ENCODE results near the gene GET4. TPM values are rescaled to one million over a fixed set of nuclear protein-coding genes. Genes with fewer than 3 reads are reported as not detected.

The GET4 gene
- total RNA-seq, 1 experiment from 2014 or later: 130 TPM

DNA sequence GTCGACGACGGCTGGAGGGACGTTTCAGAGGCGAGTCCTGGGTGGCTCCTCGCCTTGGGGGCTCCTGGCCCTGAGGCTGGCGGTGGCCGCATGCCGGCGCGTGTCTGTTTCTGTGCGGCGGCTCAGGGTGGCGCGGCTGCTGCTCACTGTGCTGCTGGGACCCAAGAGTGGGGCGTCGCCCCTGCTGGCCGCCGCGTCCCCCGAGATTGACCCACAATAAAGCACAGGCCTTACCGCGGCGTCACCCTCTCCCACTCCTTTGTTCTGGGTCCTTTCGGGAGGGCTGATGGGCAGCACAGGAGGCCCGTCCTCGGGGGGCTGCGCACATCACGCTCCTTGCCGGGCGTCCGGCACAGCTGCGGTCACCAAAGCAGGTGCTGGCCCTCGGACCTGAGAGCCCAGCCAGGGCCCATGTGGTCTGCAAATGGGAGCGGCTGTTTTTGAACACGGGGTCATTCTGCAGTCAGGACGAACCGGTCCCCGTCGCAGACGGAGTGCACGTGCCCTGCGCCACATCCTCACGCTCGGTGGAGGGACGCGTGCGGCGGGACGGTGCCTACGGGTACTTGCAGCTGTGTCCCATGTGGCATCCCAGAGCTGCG is 19.2 kb downstream of the GET4 start:
- peaks cover 100% of the 10 kb centered on the region for H3K36me3 Mint-ChIP-seq (ENCODE audit: insufficient read depth, unreplicated experiment)
- ChIA-PET POLR2A (no interaction called here), CTCF (no interaction called here)
- H3K27me3 Mint-ChIP-seq (ENCODE audit: insufficient read depth, unreplicated experiment): no peaks in the 10 kb centered on the region
- no peaks in the 10 kb centered on the region for H3K4me1 ChIP-seq
- H3K4me3 Mint-ChIP-seq (ENCODE audit: unreplicated experiment): no peak overlapping the region
- no TSS peak for BruUV-seq (replicated peaks)
- peaks cover 7% of the 10 kb centered on the region for H3K9me3 Mint-ChIP-seq (ENCODE audit: unreplicated experiment)
- H3K9me3 ChIP-seq: no peaks in the 10 kb centered on the region
- intact Hi-C loops (cut with micrococcal nuclease; ENCODE audit: unreplicated experiment): no loop called here
- TF ChIP-seq, protein P1, sequence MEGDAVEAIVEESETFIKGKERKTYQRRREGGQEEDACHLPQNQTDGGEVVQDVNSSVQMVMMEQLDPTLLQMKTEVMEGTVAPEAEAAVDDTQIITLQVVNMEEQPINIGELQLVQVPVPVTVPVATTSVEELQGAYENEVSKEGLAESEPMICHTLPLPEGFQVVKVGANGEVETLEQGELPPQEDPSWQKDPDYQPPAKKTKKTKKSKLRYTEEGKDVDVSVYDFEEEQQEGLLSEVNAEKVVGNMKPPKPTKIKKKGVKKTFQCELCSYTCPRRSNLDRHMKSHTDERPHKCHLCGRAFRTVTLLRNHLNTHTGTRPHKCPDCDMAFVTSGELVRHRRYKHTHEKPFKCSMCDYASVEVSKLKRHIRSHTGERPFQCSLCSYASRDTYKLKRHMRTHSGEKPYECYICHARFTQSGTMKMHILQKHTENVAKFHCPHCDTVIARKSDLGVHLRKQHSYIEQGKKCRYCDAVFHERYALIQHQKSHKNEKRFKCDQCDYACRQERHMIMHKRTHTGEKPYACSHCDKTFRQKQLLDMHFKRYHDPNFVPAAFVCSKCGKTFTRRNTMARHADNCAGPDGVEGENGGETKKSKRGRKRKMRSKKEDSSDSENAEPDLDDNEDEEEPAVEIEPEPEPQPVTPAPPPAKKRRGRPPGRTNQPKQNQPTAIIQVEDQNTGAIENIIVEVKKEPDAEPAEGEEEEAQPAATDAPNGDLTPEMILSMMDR (IDR thresholded peaks at IDR 0.05; ENCODE audit: insufficient read depth in 1 of 2, low read depth in 1 of 2, low read length in 1 of 2, severe bottlenecking in 1 of 2, unreplicated experiment in 1 of 2): no peak
- H3K27ac Mint-ChIP-seq (ENCODE audit: unreplicated experiment): peak overlapping the region; percentile 55
- no peaks in the 10 kb centered on the region for H3K4me1 Mint-ChIP-seq (ENCODE audit: low read depth, unreplicated experiment)
- H3K4me3 ChIP-seq (ENCODE audit: low read depth, low read length): no peak overlapping the region
- H3K36me3 ChIP-seq (ENCODE audit: control insufficient read depth, insufficient read depth, low read length): peaks cover 7% of the 10 kb centered on the region
- no peak for DNase-seq
- no peaks in the 10 kb centered on the region for H3K27me3 ChIP-seq (replicated peaks; ENCODE audit: control insufficient read depth, insufficient read depth, low read length)

DNA sequence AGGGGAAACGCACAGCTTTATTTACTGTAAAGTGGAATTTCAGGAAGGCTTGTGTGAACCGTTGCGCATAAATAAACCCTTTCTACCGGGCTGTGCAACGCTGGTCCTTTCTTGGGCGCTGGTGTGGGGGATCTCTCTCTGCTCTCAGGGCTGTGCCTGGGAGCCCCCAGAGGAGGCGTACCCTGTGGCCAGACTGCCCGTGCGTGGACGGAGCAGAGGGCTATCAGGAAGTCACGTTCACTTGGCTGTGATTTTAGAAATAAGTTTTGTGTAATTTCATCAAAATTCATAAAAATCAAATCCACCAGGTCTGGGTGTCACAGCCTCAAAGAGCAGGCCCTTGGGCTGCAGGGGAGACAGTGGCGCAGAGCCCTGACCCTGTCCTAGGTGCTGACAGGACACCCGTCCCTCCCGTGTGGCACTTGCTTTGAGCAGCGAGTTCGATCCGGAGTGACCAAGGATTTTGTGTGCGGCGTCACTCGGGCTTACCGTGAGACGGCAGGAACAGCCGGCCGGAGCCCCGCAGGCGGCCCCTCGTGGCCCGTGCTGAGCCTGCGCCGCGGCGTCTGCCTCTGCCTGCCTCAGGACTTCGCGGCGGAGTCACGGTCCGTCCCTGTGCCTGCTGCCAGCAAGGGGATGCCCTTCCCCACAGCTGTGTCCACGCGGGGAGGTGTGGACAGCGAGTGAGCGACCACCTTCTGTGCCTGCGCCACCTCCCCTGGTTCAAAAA is 20.2 kb downstream of the GET4 start:
- Mint-ChIP-seq H3K36me3 (ENCODE audit: insufficient read depth, unreplicated experiment) (peaks cover 100% of the 10 kb centered on the region), H3K27ac (ENCODE audit: unreplicated experiment) (peak overlapping the region; percentile 50), H3K4me1 (ENCODE audit: low read depth, unreplicated experiment) (no peaks in the 10 kb centered on the region), H3K9me3 (ENCODE audit: unreplicated experiment) (peaks cover 7% of the 10 kb centered on the region), H3K27me3 (ENCODE audit: insufficient read depth, unreplicated experiment) (no peaks in the 10 kb centered on the region), H3K4me3 (ENCODE audit: unreplicated experiment) (no peak overlapping the region)
- peaks cover 6% of the 10 kb centered on the region for H3K36me3 ChIP-seq (ENCODE audit: control insufficient read depth, insufficient read depth, low read length)
- H3K4me1 ChIP-seq: no peaks in the 10 kb centered on the region
- DNase-seq: no peak
- BruUV-seq (replicated peaks): no TSS peak
- H3K4me3 ChIP-seq (ENCODE audit: low read depth, low read length): no peak overlapping the region
- no peaks in the 10 kb centered on the region for H3K27me3 ChIP-seq (replicated peaks; ENCODE audit: control insufficient read depth, insufficient read depth, low read length)
- ChIA-PET POLR2A (no interaction called here), CTCF (interaction anchor here (0.8 kb wide), 1 partner anchor 17 kb away, joined by 6 read pairs; no protein-coding TSS in a partner anchor)
- intact Hi-C loops (cut with micrococcal nuclease; ENCODE audit: unreplicated experiment): no loop called here
- TF ChIP-seq, protein P1 (IDR thresholded peaks at IDR 0.05; ENCODE audit: insufficient read depth in 1 of 2, low read depth in 1 of 2, low read length in 1 of 2, severe bottlenecking in 1 of 2, unreplicated experiment in 1 of 2): no peak
- H3K9me3 ChIP-seq: no peaks in the 10 kb centered on the region

DNA sequence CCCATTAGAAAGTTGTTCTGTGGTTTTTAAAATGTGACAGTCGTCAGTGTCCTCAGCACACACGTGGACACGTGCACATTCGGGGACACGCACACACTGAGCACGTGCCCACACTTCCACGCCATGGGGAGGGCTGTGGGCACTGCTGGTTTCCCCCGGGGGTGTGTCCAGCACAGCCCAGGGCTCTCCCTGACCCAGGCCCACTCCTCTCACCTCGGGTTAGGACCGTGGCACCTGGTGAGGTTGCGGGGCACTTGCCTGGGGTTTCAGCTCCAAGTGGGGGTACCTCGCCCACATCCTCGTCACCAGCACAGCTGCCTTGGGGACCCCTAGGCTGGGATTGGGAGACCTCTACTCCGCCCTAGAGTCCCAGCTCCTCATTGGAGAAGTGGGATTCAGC is 20.7 kb downstream of the GET4 start:
- intact Hi-C loops (cut with micrococcal nuclease; ENCODE audit: unreplicated experiment): no loop called here
- TF ChIP-seq, protein P1 (IDR thresholded peaks at IDR 0.05; ENCODE audit: insufficient read depth in 1 of 2, low read depth in 1 of 2, low read length in 1 of 2, severe bottlenecking in 1 of 2, unreplicated experiment in 1 of 2): no peak
- Mint-ChIP-seq H3K4me3 (ENCODE audit: unreplicated experiment) (no peak overlapping the region), H3K36me3 (ENCODE audit: insufficient read depth, unreplicated experiment) (peaks cover 95% of the 10 kb centered on the region), H3K9me3 (ENCODE audit: unreplicated experiment) (peaks cover 7% of the 10 kb centered on the region), H3K27ac (ENCODE audit: unreplicated experiment) (no peak overlapping the region), H3K27me3 (ENCODE audit: insufficient read depth, unreplicated experiment) (no peaks in the 10 kb centered on the region), H3K4me1 (ENCODE audit: low read depth, unreplicated experiment) (no peaks in the 10 kb centered on the region)
- POLR2A ChIA-PET: no interaction called here
- Histone ChIP-seq H3K9me3 (no peaks in the 10 kb centered on the region), H3K27me3 (replicated peaks; ENCODE audit: control insufficient read depth, insufficient read depth, low read length) (no peaks in the 10 kb centered on the region), H3K4me1 (no peaks in the 10 kb centered on the region), H3K36me3 (ENCODE audit: control insufficient read depth, insufficient read depth, low read length) (peaks cover 5% of the 10 kb centered on the region), H3K4me3 (ENCODE audit: low read depth, low read length) (no peak overlapping the region)
- CTCF ChIA-PET: interaction anchor here (0.8 kb wide), 1 partner anchor 18 kb away, joined by 6 read pairs; no protein-coding TSS in a partner anchor
- no peak for DNase-seq
- BruUV-seq (replicated peaks): no TSS peak
